GM12878 (cell line): ENCODE data around the gene MYH9. TPM values are rescaled to one million over a fixed set of nuclear protein-coding genes. Genes with fewer than 3 reads are reported as not detected.

ENCODE experiments used
- BHLHE40 ChIP-seq, 2 experiments: fragments of 450-650 bp in 1 of 2; IDR thresholded peaks; 2 replicates each; pipeline ENCODE4 v1.6.1; 2011 to 2017; ENCODE audit warnings: low read depth in 2 of 2, borderline replicate concordance in 1 of 2, improper control_type of control experiment in 1 of 2, low read length in 1 of 2, mild to moderate bottlenecking in 1 of 2
- CBFB ChIP-seq: IDR thresholded peaks from 2 replicates; pipeline ENCODE4 v1.6.1; 2016; ENCODE audit warnings: antibody characterized with exemption, low read depth
- CEBPB ChIP-seq, 2 experiments: fragments of 150-350 bp in 1 of 2; IDR thresholded peaks; 2 replicates each; pipeline ENCODE4 v1.6.1; 2012 to 2014; ENCODE audit warnings: low read depth in 2 of 2, low read length in 2 of 2, borderline replicate concordance in 1 of 2, inconsistent platforms in 1 of 2
- CHD1 ChIP-seq: IDR thresholded peaks from 2 replicates; pipeline ENCODE4 v1.6.1; 2012; ENCODE audit warnings: low read depth, low read length, improper control_type of control experiment
- CREM ChIP-seq: IDR thresholded peaks from 2 replicates; pipeline ENCODE4 v1.6.1; 2014; ENCODE audit warnings: antibody characterized with exemption, low read depth
- DPF2 ChIP-seq: fragments of 450-650 bp; IDR thresholded peaks from 2 replicates; pipeline ENCODE4 v1.6.1; 2017; ENCODE audit warnings: mild to moderate bottlenecking
- NBN ChIP-seq: fragments of 450-650 bp; IDR thresholded peaks from 2 replicates; pipeline ENCODE4 v1.6.1; 2016
- NFXL1 ChIP-seq: fragments of 450-650 bp; IDR thresholded peaks from 2 replicates; pipeline ENCODE4 v1.6.1; 2017; ENCODE audit warnings: antibody characterized with exemption, mild to moderate bottlenecking, borderline replicate concordance
- NR2C1 ChIP-seq: fragments of 450-650 bp; IDR thresholded peaks from 2 replicates; pipeline ENCODE4 v1.6.1; 2017; ENCODE audit warnings: antibody characterized with exemption, mild to moderate bottlenecking, moderate library complexity
- NRF1 ChIP-seq: conservative IDR thresholded peaks from 2 replicates; pipeline ENCODE4 v1.6.1; 2011; ENCODE audit warnings: mild to moderate bottlenecking, low read depth, low read length, improper control_type of control experiment
- POLR2AphosphoS2 ChIP-seq: IDR thresholded peaks from 2 replicates; pipeline ENCODE4 v1.6.1; 2011; ENCODE audit warnings: low read depth, mild to moderate bottlenecking, low read length, improper control_type of control experiment, moderate library complexity
- TCF7 ChIP-seq: IDR thresholded peaks from 2 replicates; pipeline ENCODE4 v1.6.1; 2014; ENCODE audit warnings: antibody characterized with exemption, borderline replicate concordance
- polyA plus RNA-seq, 11 experiments: library from polyadenylated mRNA; depleted of rRNA in 4 of 11; unstranded in 6 of 11; stranded (reverse) in 5 of 11; fragments of >200 nt; fragmentation: Nextera tagmentation in 4 of 11; fragmentation: Illumina TruSeq in 1 of 11; extraction: Ambion mirVana in 4 of 11; extraction: Trizol in 1 of 11; gene quantifications; 1 replicate in 1 of 11; 2 replicates in 10 of 11; pipeline versions ENCODE4 v1.2.1 to v1.2.3, GENCODE V29; 2011 to 2016; ENCODE audit warnings: inconsistent platforms in 2 of 11, missing spikeins in 2 of 11, low read depth in 1 of 11
- total RNA-seq, 4 experiments: library from RNA; depleted of rRNA in 3 of 4; stranded (reverse); fragments of >200 nt in 3 of 4; fragmentation: Illumina TruSeq in 1 of 4; extraction: Trizol in 1 of 4; gene quantifications; 2 replicates each; pipeline versions ENCODE4 v1.2.1 to v1.2.3, GENCODE V29; 2013 to 2021
- TF ChIP-seq, protein P1 (sequence below): IDR thresholded peaks from 2 replicates; pipeline ENCODE4 v1.6.1; 2012; ENCODE audit warnings: improper control_type of control experiment, low read depth, low read length; ENCODE audit not compliant: insufficient replicate concordance
- TF ChIP-seq, protein P2 (sequence below): fragments of 450-650 bp; IDR thresholded peaks from 2 replicates; pipeline ENCODE4 v1.6.1; 2017; ENCODE audit warnings: borderline replicate concordance
- TF ChIP-seq, protein P3 (sequence below): fragments of 450-650 bp; IDR thresholded peaks from 2 replicates; pipeline ENCODE4 v1.6.1; 2017; ENCODE audit warnings: mild to moderate bottlenecking, moderate library complexity
- TF ChIP-seq, protein P4 (sequence below): IDR thresholded peaks from 2 replicates; pipeline ENCODE4 v1.6.1; 2011; ENCODE audit warnings: mild to moderate bottlenecking, low read depth, low read length, moderate library complexity; ENCODE audit not compliant: insufficient replicate concordance
- TF ChIP-seq, protein P5 (sequence below): fragments of 450-650 bp; IDR thresholded peaks from 2 replicates; pipeline ENCODE4 v1.6.1; 2016; ENCODE audit warnings: mild to moderate bottlenecking

The MYH9 gene
- total and polyA plus RNA-seq, 10 of the 15 experiments (the other 5 are each of a cell fraction or from before 2014, with no cell fraction given): 5.1 to 525 (median 145) TPM

DNA sequence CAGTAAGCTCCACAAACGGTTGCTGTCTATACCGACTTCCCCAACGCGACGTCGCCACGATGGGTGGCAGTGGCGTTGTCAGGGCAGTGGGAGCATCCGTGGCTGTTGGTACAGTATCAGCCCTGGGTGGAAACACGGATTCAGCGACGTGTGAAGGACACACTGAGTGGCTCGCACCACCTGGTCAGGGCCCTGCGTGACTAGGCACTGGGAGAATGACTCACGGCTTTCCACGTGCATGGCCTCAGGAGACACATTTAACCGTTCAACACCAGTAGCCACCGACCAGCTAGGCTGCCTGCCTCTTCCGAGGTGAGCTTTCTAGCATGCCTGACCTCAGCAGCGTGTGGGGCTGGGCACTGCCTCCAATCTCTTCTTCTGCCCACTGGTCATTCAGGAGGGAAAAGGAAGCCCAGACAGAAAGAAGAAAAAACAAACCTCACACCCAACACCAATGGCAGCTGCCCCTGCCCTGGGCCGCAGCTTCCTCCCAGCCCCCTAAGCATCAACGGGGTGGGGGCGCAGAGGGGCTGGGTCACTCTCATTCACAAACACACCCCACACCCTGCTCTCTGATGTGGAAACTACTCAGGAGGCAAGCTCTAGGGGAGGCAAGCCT, 59.0 kb downstream of the MYH9 start (continued):
- TF ChIP-seq, protein P1, sequence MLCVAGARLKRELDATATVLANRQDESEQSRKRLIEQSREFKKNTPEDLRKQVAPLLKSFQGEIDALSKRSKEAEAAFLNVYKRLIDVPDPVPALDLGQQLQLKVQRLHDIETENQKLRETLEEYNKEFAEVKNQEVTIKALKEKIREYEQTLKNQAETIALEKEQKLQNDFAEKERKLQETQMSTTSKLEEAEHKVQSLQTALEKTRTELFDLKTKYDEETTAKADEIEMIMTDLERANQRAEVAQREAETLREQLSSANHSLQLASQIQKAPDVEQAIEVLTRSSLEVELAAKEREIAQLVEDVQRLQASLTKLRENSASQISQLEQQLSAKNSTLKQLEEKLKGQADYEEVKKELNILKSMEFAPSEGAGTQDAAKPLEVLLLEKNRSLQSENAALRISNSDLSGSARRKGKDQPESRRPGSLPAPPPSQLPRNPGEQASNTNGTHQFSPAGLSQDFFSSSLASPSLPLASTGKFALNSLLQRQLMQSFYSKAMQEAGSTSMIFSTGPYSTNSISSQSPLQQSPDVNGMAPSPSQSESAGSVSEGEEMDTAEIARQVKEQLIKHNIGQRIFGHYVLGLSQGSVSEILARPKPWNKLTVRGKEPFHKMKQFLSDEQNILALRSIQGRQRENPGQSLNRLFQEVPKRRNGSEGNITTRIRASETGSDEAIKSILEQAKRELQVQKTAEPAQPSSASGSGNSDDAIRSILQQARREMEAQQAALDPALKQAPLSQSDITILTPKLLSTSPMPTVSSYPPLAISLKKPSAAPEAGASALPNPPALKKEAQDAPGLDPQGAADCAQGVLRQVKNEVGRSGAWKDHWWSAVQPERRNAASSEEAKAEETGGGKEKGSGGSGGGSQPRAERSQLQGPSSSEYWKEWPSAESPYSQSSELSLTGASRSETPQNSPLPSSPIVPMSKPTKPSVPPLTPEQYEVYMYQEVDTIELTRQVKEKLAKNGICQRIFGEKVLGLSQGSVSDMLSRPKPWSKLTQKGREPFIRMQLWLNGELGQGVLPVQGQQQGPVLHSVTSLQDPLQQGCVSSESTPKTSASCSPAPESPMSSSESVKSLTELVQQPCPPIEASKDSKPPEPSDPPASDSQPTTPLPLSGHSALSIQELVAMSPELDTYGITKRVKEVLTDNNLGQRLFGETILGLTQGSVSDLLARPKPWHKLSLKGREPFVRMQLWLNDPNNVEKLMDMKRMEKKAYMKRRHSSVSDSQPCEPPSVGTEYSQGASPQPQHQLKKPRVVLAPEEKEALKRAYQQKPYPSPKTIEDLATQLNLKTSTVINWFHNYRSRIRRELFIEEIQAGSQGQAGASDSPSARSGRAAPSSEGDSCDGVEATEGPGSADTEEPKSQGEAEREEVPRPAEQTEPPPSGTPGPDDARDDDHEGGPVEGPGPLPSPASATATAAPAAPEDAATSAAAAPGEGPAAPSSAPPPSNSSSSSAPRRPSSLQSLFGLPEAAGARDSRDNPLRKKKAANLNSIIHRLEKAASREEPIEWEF: no peak
- TF ChIP-seq CREM (peak; percentile 49; the same call in 1 of the 2 replicates), BHLHE40 (IDR thresholded peaks at IDR 0.05; ENCODE audit: borderline replicate concordance in 1 of 2, low read depth in 2 of 2, low read length in 1 of 2) (peak; percentile 95 to 96), NR2C1 (no peak), CHD1 (no peak), CBFB (no peak), NRF1 (no peak), POLR2AphosphoS2 (no peak), CEBPB (IDR thresholded peaks at IDR 0.05; ENCODE audit: borderline replicate concordance in 1 of 2, low read depth in 2 of 2, low read length in 2 of 2) (no peak), DPF2 (peak; percentile 76), NBN (no peak), TCF7 (no peak), NFXL1 (no peak)
- TF ChIP-seq, protein P2, sequence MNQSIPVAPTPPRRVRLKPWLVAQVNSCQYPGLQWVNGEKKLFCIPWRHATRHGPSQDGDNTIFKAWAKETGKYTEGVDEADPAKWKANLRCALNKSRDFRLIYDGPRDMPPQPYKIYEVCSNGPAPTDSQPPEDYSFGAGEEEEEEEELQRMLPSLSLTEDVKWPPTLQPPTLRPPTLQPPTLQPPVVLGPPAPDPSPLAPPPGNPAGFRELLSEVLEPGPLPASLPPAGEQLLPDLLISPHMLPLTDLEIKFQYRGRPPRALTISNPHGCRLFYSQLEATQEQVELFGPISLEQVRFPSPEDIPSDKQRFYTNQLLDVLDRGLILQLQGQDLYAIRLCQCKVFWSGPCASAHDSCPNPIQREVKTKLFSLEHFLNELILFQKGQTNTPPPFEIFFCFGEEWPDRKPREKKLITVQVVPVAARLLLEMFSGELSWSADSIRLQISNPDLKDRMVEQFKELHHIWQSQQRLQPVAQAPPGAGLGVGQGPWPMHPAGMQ: no peak
- TF ChIP-seq, protein P3, sequence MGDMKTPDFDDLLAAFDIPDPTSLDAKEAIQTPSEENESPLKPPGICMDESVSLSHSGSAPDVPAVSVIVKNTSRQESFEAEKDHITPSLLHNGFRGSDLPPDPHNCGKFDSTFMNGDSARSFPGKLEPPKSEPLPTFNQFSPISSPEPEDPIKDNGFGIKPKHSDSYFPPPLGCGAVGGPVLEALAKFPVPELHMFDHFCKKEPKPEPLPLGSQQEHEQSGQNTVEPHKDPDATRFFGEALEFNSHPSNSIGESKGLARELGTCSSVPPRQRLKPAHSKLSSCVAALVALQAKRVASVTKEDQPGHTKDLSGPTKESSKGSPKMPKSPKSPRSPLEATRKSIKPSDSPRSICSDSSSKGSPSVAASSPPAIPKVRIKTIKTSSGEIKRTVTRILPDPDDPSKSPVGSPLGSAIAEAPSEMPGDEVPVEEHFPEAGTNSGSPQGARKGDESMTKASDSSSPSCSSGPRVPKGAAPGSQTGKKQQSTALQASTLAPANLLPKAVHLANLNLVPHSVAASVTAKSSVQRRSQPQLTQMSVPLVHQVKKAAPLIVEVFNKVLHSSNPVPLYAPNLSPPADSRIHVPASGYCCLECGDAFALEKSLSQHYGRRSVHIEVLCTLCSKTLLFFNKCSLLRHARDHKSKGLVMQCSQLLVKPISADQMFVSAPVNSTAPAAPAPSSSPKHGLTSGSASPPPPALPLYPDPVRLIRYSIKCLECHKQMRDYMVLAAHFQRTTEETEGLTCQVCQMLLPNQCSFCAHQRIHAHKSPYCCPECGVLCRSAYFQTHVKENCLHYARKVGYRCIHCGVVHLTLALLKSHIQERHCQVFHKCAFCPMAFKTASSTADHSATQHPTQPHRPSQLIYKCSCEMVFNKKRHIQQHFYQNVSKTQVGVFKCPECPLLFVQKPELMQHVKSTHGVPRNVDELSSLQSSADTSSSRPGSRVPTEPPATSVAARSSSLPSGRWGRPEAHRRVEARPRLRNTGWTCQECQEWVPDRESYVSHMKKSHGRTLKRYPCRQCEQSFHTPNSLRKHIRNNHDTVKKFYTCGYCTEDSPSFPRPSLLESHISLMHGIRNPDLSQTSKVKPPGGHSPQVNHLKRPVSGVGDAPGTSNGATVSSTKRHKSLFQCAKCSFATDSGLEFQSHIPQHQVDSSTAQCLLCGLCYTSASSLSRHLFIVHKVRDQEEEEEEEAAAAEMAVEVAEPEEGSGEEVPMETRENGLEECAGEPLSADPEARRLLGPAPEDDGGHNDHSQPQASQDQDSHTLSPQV: peak; percentile 77; the same call in 1 of the 2 replicates
- TF ChIP-seq, protein P4, sequence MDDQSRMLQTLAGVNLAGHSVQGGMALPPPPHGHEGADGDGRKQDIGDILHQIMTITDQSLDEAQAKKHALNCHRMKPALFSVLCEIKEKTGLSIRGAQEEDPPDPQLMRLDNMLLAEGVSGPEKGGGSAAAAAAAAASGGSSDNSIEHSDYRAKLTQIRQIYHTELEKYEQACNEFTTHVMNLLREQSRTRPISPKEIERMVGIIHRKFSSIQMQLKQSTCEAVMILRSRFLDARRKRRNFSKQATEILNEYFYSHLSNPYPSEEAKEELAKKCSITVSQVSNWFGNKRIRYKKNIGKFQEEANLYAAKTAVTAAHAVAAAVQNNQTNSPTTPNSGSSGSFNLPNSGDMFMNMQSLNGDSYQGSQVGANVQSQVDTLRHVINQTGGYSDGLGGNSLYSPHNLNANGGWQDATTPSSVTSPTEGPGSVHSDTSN: no peak
- TF ChIP-seq, protein P5, sequence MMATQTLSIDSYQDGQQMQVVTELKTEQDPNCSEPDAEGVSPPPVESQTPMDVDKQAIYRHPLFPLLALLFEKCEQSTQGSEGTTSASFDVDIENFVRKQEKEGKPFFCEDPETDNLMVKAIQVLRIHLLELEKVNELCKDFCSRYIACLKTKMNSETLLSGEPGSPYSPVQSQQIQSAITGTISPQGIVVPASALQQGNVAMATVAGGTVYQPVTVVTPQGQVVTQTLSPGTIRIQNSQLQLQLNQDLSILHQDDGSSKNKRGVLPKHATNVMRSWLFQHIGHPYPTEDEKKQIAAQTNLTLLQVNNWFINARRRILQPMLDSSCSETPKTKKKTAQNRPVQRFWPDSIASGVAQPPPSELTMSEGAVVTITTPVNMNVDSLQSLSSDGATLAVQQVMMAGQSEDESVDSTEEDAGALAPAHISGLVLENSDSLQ: 0 out of 2 replicates have a peak, but pooled peaks have one; percentile 7
